Lower leg skin (tissue), 4 donors: ENCODE measurements around the gene NDST1. TPM values are rescaled to one million over a fixed set of nuclear protein-coding genes. Genes with fewer than 3 reads are reported as not detected.
"Not testable (repeated sequence)": the region's sequence is repeated elsewhere in the genome, so short reads cannot be mapped to it uniquely, and the experiment has no call there.

Experiments used
- DNase-seq, 2 donors: peaks; one replicate each; pipeline ENCODE4 v3.0.0-alpha.2; 2019; ENCODE audit warnings: low spot score in 2 of 2
- H3K4me3 ChIP-seq: fragments of 200-600 bp; sonication (generic); 2 replicates; pipeline ENCODE4 v1.5.1; 2017; ENCODE audit warnings: mild to moderate bottlenecking, low read depth; ENCODE audit not compliant: poor library complexity, severe bottlenecking
- CTCF ChIP-seq, 3 donors: fragments of 450-650 bp; IDR thresholded peaks; one replicate each; pipeline ENCODE4 v1.5.1; 2016; ENCODE audit warnings: antibody characterized with exemption in 3 of 3, mild to moderate bottlenecking in 3 of 3, moderate library complexity in 2 of 3
- POLR2A ChIP-seq, 2 donors: fragments of 450-650 bp; IDR thresholded peaks; one replicate each; pipeline ENCODE4 v1.6.1; 2016 to 2017; ENCODE audit warnings: antibody characterized with exemption in 2 of 2, mild to moderate bottlenecking in 1 of 2, moderate library complexity in 1 of 2
- WGBS, 2 donors: methylation state at CpG; one replicate each; pipeline ENCODE4 v1.1.5; 2018; 5-methylcytosine and 5-hydroxymethylcytosine counted together
- intact Hi-C: fragments of 100-400 bp; cut with DNase I; formaldehyde crosslinking; loops from one replicate; pipeline ENCODE4 v1.15.0; 2023; ENCODE audit warnings: low total_unique reads
- total RNA-seq, 4 donors: library from RNA; depleted of rRNA; stranded (reverse); fragments of >200 nt; gene quantifications; one replicate each; pipeline ENCODE4 v1.1.0, GENCODE V29; 2016

Gene NDST1
- total RNA-seq, 4 donors from 2014 or later, result 62.9 to 127 (median 115) TPM

- intact Hi-C loops, result loop anchor here (10.0 kb wide), 1 partner anchor 189 kb away; no protein-coding TSS in a partner anchor
- H3K4me3 ChIP-seq, result no peak overlapping the region
- no peak for DNase-seq
- TF ChIP-seq CTCF (IDR thresholded peaks at IDR 0.05) (no peak), POLR2A (IDR thresholded peaks at IDR 0.05) (no peak)
- WGBS, 2 donors, result 80 to 88% methylated on average over 7 to 8 of the region's 8 CpGs
Observed at GRCh38 chr5:150465927-150466326, 42.0 kb upstream of the NDST1 start.

- no peak for DNase-seq
Observed at GRCh38 chr5:150468206-150468605, 39.7 kb upstream of the NDST1 start.

GRCh38 chr5:150469718-150470469 lies 38.0 kb upstream of the NDST1 start:
- no peak for TF ChIP-seq POLR2A (IDR thresholded peaks at IDR 0.05)
- no peak for TF ChIP-seq CTCF (IDR thresholded peaks at IDR 0.05)
- 78% methylated on average over 6 of the region's 6 CpGs for WGBS, 2 donors
- no peak overlapping the region for H3K4me3 ChIP-seq
- intact Hi-C loops, result loop anchor here (10.0 kb wide), 1 partner anchor 185 kb away; no protein-coding TSS in a partner anchor
- no peak for DNase-seq

More at GRCh38 chr5:150468206-150468605, 39.7 kb upstream of the NDST1 start:
- intact Hi-C loops, result loop anchor here (10.0 kb wide), 1 partner anchor 187 kb away; no protein-coding TSS in a partner anchor
- WGBS, 2 donors, result 95 to 96% methylated on average over 4 of the region's 4 CpGs
- TF ChIP-seq CTCF (IDR thresholded peaks at IDR 0.05), result no peak
- no peak for TF ChIP-seq POLR2A (IDR thresholded peaks at IDR 0.05)
- no peak overlapping the region for H3K4me3 ChIP-seq

DNA sequence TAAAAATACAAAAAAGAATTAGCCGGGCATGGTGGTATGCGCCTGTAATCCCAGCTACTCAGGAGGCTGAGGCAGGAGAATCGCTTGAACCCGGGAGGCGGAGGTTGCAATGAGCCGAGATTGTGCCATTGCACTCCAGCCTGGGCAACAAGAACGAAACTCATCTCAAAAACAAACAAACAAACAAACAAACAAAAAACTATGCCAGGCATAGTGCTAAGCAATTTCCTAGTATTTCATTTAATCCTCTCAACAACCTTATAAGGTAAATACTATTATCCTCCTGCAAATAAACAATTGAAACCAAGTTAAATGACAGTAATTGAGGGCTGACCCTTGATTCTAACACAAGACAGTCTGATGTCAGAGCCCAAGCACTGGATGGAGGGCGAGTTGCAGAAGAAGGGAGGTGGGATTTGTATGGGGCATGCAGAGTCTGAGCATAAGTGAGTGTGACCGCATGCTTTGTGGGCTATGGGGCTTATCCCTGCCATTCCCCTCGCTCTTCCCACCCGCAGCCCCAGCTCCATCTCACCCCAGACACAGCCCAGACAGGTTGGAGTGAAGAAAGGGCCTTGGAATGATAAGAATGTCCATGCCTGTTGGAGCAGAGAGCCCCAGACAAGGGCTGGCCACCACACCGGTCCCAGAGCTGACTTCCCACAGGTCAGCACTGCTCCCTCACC lies 34.1 kb upstream of the NDST1 start:
- WGBS, 2 donors, result 86 to 90% methylated on average over 12 of the region's 12 CpGs
- no peak for TF ChIP-seq CTCF (IDR thresholded peaks at IDR 0.05)
- no peak for TF ChIP-seq POLR2A (IDR thresholded peaks at IDR 0.05)
- DNase-seq, result no peak
- H3K4me3 ChIP-seq, result no peak overlapping the region
- intact Hi-C loops, result no loop called here

GRCh38 chr5:150476568-150476967 lies 31.4 kb upstream of the NDST1 start:
- DNase-seq, H3K4me3 ChIP-seq, intact Hi-C loops: not testable (repeated sequence)
- WGBS, 2 donors, result 80 to 82% methylated on average over 6 of the region's 6 CpGs

DNA sequence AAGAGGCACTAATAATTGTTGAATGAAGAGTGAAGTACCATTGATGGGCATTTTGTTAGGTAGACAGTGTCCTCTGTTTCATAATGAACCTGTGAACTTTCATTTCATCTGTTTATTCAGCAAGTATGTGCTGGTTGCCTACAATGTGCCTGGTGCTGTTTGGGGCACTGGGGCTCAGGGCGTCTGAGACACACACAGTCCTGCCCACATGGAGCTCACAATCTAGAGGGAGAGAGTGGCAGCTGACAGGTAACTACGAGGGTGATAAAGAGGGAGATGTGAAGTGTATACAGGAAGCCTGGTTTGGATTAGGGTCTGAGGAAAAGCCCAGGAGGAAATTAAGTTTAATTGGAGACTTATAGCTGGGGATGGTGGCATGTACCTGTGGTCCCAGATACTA lies 28.5 kb upstream of the NDST1 start:
- TF ChIP-seq POLR2A (IDR thresholded peaks at IDR 0.05), result no peak
- no peak for TF ChIP-seq CTCF (IDR thresholded peaks at IDR 0.05)
- intact Hi-C loops, result no loop called here
- no peak for DNase-seq
- H3K4me3 ChIP-seq, result no peak overlapping the region
- 74 to 79% methylated on average over 2 of the region's 2 CpGs for WGBS, 2 donors
